ENCODE measurements around the gene CEP170B. TPM values are rescaled to one million over a fixed set of nuclear protein-coding genes. Genes with fewer than 3 reads are reported as not detected.
"Not testable (repeated sequence)": the region's sequence is repeated elsewhere in the genome, so short reads cannot be mapped to it uniquely, and the experiment has no call there.

Gene CEP170B
- total RNA-seq, 1 experiment from 2014 or later = 21.3 TPM

- no peak for DNase-seq (ENCODE audit: low read depth)
These were observed 76.7 kb downstream of the CEP170B start for GRCh38 chr14:104941508-104942365.

- no peak for DNase-seq (ENCODE audit: low read depth)
These were observed 77.5 kb downstream of the CEP170B start for GRCh38 chr14:104942586-104942985.

GRCh38 chr14:104943216-104944015 lies 78.3 kb downstream of the CEP170B start:
- DNase-seq (ENCODE audit: low read depth) = not testable (repeated sequence)

- DNase-seq (ENCODE audit: low read depth) = not testable (repeated sequence)
These were observed 78.9 kb downstream of the CEP170B start for GRCh38 chr14:104944016-104944308.

- not testable (repeated sequence) for DNase-seq (ENCODE audit: low read depth)
These were observed 79.6 kb downstream of the CEP170B start for GRCh38 chr14:104944436-104945205.

- DNase-seq (ENCODE audit: low read depth) = not testable (repeated sequence)
These were observed 80.2 kb downstream of the CEP170B start for GRCh38 chr14:104945266-104945665.

Other genes with a start within 250 kb of the CEP170B start
- gene INF2, start 175.7 kb upstream of the CEP170B start, total RNA-seq (2014; rRNA removed; shearing (Covaris generic)) = 57.7 and 80.0 TPM in 2 replicates
- gene ADSS1, start 141.0 kb upstream of the CEP170B start, total RNA-seq (2014; rRNA removed; shearing (Covaris generic)) = 2.1 and 2.8 TPM in 2 replicates
- gene SIVA1, start 112.1 kb upstream of the CEP170B start, total RNA-seq (2014; rRNA removed; shearing (Covaris generic)) = 139 and 242 TPM in 2 replicates
- 147 and 173 TPM in 2 replicates for gene AKT1, start 69.5 kb upstream of the CEP170B start, total RNA-seq (2014; rRNA removed; shearing (Covaris generic))
- 4.6 and 5.5 TPM in 2 replicates for gene ZBTB42, start 64.2 kb upstream of the CEP170B start, total RNA-seq (2014; rRNA removed; shearing (Covaris generic))
- 0.02 and 0.10 TPM in 2 replicates for gene PLD4, start 59.6 kb downstream of the CEP170B start, total RNA-seq (2014; rRNA removed; shearing (Covaris generic))
- 52.6 and 54.6 TPM in 2 replicates for gene AHNAK2, start 113.1 kb downstream of the CEP170B start, total RNA-seq (2014; rRNA removed; shearing (Covaris generic))
- gene CLBA1, start 120.5 kb downstream of the CEP170B start, total RNA-seq (2014; rRNA removed; shearing (Covaris generic)) = 5.1 and 5.4 TPM in 2 replicates
- gene CDCA4, start 155.8 kb downstream of the CEP170B start, total RNA-seq (2014; rRNA removed; shearing (Covaris generic)) = 70.9 and 87.9 TPM in 2 replicates
- 0.21 and 0.40 TPM in 2 replicates for gene GPR132, start 200.2 kb downstream of the CEP170B start, total RNA-seq (2014; rRNA removed; shearing (Covaris generic))